T-helper 17 cell (primary cell): ENCODE measurements around the gene EDN1. TPM values are rescaled to one million over a fixed set of nuclear protein-coding genes. Genes with fewer than 3 reads are reported as not detected.

Experiments used
- ATAC-seq: fragments of 150-1000 bp; cut with Tn5 transposase; 2 replicates; pipeline ENCODE4 v1.10.0; 2021; ENCODE audit warnings: mild to moderate bottlenecking, moderate library complexity
- DNase-seq, 3 donors: peaks; one replicate each; pipeline versions ENCODE4 v3.0.0 to v3.0.0-alpha.2; 2020 to 2021
- H3K9me3 ChIP-seq: one replicate; pipeline ENCODE4 v1.7.0; 2013; ENCODE audit warnings: low read length, mild to moderate bottlenecking; ENCODE audit not compliant: control insufficient read depth, poor library complexity, severe bottlenecking
- H3K27ac Mint-ChIP-seq: one replicate; pipeline ENCODE4 v1.8.0; 2022; ENCODE audit warnings: mild to moderate bottlenecking, moderate library complexity, mixed read lengths
- H3K27me3 Mint-ChIP-seq: one replicate; pipeline ENCODE4 v1.8.0; 2022; ENCODE audit warnings: mixed read lengths
- H3K36me3 Mint-ChIP-seq: one replicate; pipeline ENCODE4 v1.8.0; 2022; ENCODE audit warnings: low read depth, mixed read lengths
- H3K4me1 Mint-ChIP-seq: one replicate; pipeline ENCODE4 v1.8.0; 2022; ENCODE audit warnings: mild to moderate bottlenecking, mixed read lengths
- H3K4me3 Mint-ChIP-seq: one replicate; pipeline ENCODE4 v1.8.0; 2022; ENCODE audit warnings: mild to moderate bottlenecking, moderate library complexity, mixed read lengths
- total RNA-seq, 4 donors: library from RNA in 2 of 4; stranded (reverse) in 2 of 4; gene quantifications; one replicate each; pipeline ENCODE4 v1.2.3 and lab custom pipeline; 2022 to 2026

The EDN1 gene
- total RNA-seq, 2 donors from 2014 or later = 0.57 to 1.2 TPM

- Mint-ChIP-seq H3K36me3 (peaks cover 5% of the 10 kb centered on the region), H3K4me3 (no peak overlapping the region), H3K27me3 (peaks cover 24% of the 10 kb centered on the region), H3K4me1 (no peaks in the 10 kb centered on the region), H3K27ac (no peak overlapping the region)
- ATAC-seq (no peak), DNase-seq (no peak)
- no peaks in the 10 kb centered on the region for H3K9me3 ChIP-seq
Measured at GRCh38 chr6:12261502-12261901, 28.7 kb upstream of the EDN1 start.

- peaks cover 2% of the 10 kb centered on the region for H3K4me1 Mint-ChIP-seq
- no peak overlapping the region for H3K27ac Mint-ChIP-seq
- ATAC-seq (no peak), DNase-seq (no peak)
- no peak overlapping the region for H3K4me3 Mint-ChIP-seq
- peaks cover 5% of the 10 kb centered on the region for H3K36me3 Mint-ChIP-seq
- peaks cover 19% of the 10 kb centered on the region for H3K27me3 Mint-ChIP-seq
- no peaks in the 10 kb centered on the region for H3K9me3 ChIP-seq
Measured at GRCh38 chr6:12262236-12263061, 27.7 kb upstream of the EDN1 start.

- no peaks in the 10 kb centered on the region for H3K9me3 ChIP-seq
- no peak overlapping the region for H3K27ac Mint-ChIP-seq
- ATAC-seq (no peak), DNase-seq (no peak)
- peaks cover 2% of the 10 kb centered on the region for H3K4me1 Mint-ChIP-seq
- H3K4me3 Mint-ChIP-seq = no peak overlapping the region
- peaks cover 5% of the 10 kb centered on the region for H3K36me3 Mint-ChIP-seq
- H3K27me3 Mint-ChIP-seq = peaks cover 14% of the 10 kb centered on the region
Measured at GRCh38 chr6:12263403-12263802, 26.8 kb upstream of the EDN1 start.

GRCh38 chr6:12264671-12265070 is 25.5 kb upstream of the EDN1 start:
- Mint-ChIP-seq H3K4me1 (peaks cover 2% of the 10 kb centered on the region), H3K27ac (no peak overlapping the region), H3K36me3 (peaks cover 5% of the 10 kb centered on the region), H3K4me3 (no peak overlapping the region), H3K27me3 (peaks cover 14% of the 10 kb centered on the region)
- H3K9me3 ChIP-seq = no peaks in the 10 kb centered on the region
- DNase-seq (no peak), ATAC-seq (no peak)

GRCh38 chr6:12265296-12265695 is 24.9 kb upstream of the EDN1 start:
- no peak overlapping the region for H3K4me3 Mint-ChIP-seq
- H3K27ac Mint-ChIP-seq = no peak overlapping the region
- H3K27me3 Mint-ChIP-seq = peaks cover 12% of the 10 kb centered on the region
- DNase-seq = no peak
- no peak for ATAC-seq
- peaks cover 5% of the 10 kb centered on the region for H3K36me3 Mint-ChIP-seq
- peaks cover 2% of the 10 kb centered on the region for H3K4me1 Mint-ChIP-seq
- H3K9me3 ChIP-seq = no peaks in the 10 kb centered on the region

GRCh38 chr6:12265791-12266190 is 24.4 kb upstream of the EDN1 start:
- Mint-ChIP-seq H3K4me1 (peaks cover 2% of the 10 kb centered on the region), H3K27ac (no peak overlapping the region), H3K36me3 (peaks cover 5% of the 10 kb centered on the region), H3K4me3 (no peak overlapping the region), H3K27me3 (peaks cover 8% of the 10 kb centered on the region)
- ATAC-seq (no peak), DNase-seq (no peak)
- no peaks in the 10 kb centered on the region for H3K9me3 ChIP-seq

GRCh38 chr6:12266571-12266970 is 23.6 kb upstream of the EDN1 start:
- H3K27ac Mint-ChIP-seq = no peak overlapping the region
- H3K4me3 Mint-ChIP-seq = no peak overlapping the region
- peaks cover 1% of the 10 kb centered on the region for H3K36me3 Mint-ChIP-seq
- DNase-seq (no peak), ATAC-seq (no peak)
- no peaks in the 10 kb centered on the region for H3K9me3 ChIP-seq
- H3K4me1 Mint-ChIP-seq = peaks cover 2% of the 10 kb centered on the region
- peaks cover under 1% of the 10 kb centered on the region for H3K27me3 Mint-ChIP-seq

GRCh38 chr6:12269110-12269509 is 21.1 kb upstream of the EDN1 start:
- ATAC-seq (no peak), DNase-seq (no peak)
- Mint-ChIP-seq H3K4me3 (no peak overlapping the region), H3K27me3 (no peaks in the 10 kb centered on the region), H3K27ac (no peak overlapping the region), H3K4me1 (peaks cover 2% of the 10 kb centered on the region), H3K36me3 (no peaks in the 10 kb centered on the region)
- H3K9me3 ChIP-seq = no peaks in the 10 kb centered on the region

- no peak overlapping the region for H3K4me3 Mint-ChIP-seq
- H3K27me3 Mint-ChIP-seq = no peaks in the 10 kb centered on the region
- no peaks in the 10 kb centered on the region for H3K9me3 ChIP-seq
- no peak for ATAC-seq
- no peak for DNase-seq
- H3K4me1 Mint-ChIP-seq = peaks cover 2% of the 10 kb centered on the region
- H3K36me3 Mint-ChIP-seq = no peaks in the 10 kb centered on the region
- no peak overlapping the region for H3K27ac Mint-ChIP-seq
Measured at GRCh38 chr6:12270551-12271230, 19.5 kb upstream of the EDN1 start.

GRCh38 chr6:12271594-12271993 is 18.6 kb upstream of the EDN1 start:
- Mint-ChIP-seq H3K27ac (no peak overlapping the region), H3K4me3 (no peak overlapping the region), H3K4me1 (peaks cover 2% of the 10 kb centered on the region), H3K36me3 (no peaks in the 10 kb centered on the region), H3K27me3 (no peaks in the 10 kb centered on the region)
- no peak for DNase-seq
- ATAC-seq = no peak
- H3K9me3 ChIP-seq = no peaks in the 10 kb centered on the region

GRCh38 chr6:12271997-12272396 is 18.2 kb upstream of the EDN1 start:
- Mint-ChIP-seq H3K27ac (no peak overlapping the region), H3K4me3 (no peak overlapping the region)

GRCh38 chr6:12275107-12275506 is 15.1 kb upstream of the EDN1 start:
- ATAC-seq (no peak), DNase-seq (no peak)
- no peaks in the 10 kb centered on the region for H3K9me3 ChIP-seq
- H3K4me1 Mint-ChIP-seq = peaks cover 8% of the 10 kb centered on the region
- H3K4me3 Mint-ChIP-seq = no peak overlapping the region
- no peak overlapping the region for H3K27ac Mint-ChIP-seq
- H3K27me3 Mint-ChIP-seq = peaks cover 14% of the 10 kb centered on the region
- H3K36me3 Mint-ChIP-seq = peaks cover 2% of the 10 kb centered on the region

More at GRCh38 chr6:12271997-12272396, 18.2 kb upstream of the EDN1 start:
- H3K9me3 ChIP-seq = no peaks in the 10 kb centered on the region
- Mint-ChIP-seq H3K27me3 (peaks cover 2% of the 10 kb centered on the region), H3K4me1 (peaks cover 2% of the 10 kb centered on the region), H3K36me3 (no peaks in the 10 kb centered on the region)
- ATAC-seq = no peak
- DNase-seq = no peak

- Mint-ChIP-seq H3K27ac (no peak overlapping the region), H3K4me3 (no peak overlapping the region), H3K27me3 (peaks cover 28% of the 10 kb centered on the region), H3K4me1 (peaks cover 8% of the 10 kb centered on the region), H3K36me3 (peaks cover 2% of the 10 kb centered on the region)
- ATAC-seq = no peak
- DNase-seq = no peak
- no peaks in the 10 kb centered on the region for H3K9me3 ChIP-seq
Measured at GRCh38 chr6:12276930-12277315, 13.2 kb upstream of the EDN1 start.

GRCh38 chr6:12277386-12277785 is 12.8 kb upstream of the EDN1 start:
- Mint-ChIP-seq H3K27me3 (peaks cover 32% of the 10 kb centered on the region), H3K4me1 (peaks cover 8% of the 10 kb centered on the region), H3K4me3 (no peak overlapping the region), H3K27ac (no peak overlapping the region), H3K36me3 (peaks cover 2% of the 10 kb centered on the region)
- DNase-seq (no peak), ATAC-seq (no peak)
- H3K9me3 ChIP-seq = no peaks in the 10 kb centered on the region
